CD1c-positive myeloid dendritic cell (primary cell): Measurements from ENCODE around the gene COL8A1.
A peak's percentile ranks its signal among the peaks of the same experiment; 100 is the strongest.

Source experiments
- DNase-seq: peaks from one replicate; pipeline ENCODE4 v3.0.0-alpha.2; 2016; ENCODE audit errors: extremely low spot score

COL8A1 gene

DNA sequence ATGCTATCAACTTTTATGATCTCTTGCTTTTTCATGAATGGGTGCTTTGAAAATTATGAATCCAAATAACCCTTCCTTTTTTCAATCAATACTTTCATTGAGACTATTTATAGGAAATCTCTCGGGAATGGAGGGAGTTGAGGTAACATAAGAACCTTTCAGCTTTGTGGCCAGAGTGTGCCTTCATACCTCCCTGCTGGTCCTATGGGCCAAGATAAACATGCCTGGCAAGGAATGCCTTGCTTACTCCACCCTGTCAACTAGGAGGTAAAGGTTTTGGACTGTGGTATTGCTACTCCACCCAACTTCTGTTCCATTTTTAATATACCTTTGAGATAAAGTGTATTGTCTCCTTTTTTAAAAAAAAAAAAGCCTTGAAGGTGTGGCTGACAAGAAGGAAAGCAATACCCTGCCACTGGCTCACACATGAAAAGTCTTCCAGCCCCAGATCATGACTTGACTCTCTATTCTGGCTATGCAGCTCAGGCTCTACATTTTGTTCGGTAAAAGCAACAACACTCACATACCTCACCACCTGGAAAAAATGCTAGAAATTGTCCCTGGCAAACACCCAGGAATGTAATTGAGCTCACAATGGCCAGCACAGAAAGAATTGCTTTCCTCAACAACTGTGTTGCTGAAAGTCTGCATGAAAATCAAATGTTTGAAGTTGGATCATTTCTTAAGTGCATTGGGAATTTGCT lies 35.8 kb downstream of the COL8A1 start:
- DNase-seq: no peak

DNA sequence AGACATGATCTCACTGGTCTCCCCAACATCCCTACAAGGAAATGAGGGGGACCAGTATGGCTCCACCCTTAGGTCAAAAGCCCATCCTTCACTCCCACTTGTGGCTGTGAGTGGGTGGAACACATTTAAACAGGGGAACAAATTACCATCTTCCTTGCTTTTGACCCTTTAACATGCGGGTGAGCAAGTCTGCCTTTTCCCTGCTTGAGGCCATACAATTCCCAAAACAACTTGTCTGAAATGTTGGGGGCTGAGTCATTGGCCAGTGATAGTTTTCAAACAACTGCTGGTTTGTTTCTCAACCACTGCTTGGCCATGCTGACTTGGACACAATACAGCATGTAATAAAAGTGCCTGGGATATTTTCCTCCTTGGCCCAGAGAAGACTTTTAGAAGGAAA lies 39.6 kb downstream of the COL8A1 start:
- no peak for DNase-seq

- no peak for DNase-seq
These were observed 40.5 kb downstream of the COL8A1 start for GRCh38 chr3:99678896-99679295.

DNA sequence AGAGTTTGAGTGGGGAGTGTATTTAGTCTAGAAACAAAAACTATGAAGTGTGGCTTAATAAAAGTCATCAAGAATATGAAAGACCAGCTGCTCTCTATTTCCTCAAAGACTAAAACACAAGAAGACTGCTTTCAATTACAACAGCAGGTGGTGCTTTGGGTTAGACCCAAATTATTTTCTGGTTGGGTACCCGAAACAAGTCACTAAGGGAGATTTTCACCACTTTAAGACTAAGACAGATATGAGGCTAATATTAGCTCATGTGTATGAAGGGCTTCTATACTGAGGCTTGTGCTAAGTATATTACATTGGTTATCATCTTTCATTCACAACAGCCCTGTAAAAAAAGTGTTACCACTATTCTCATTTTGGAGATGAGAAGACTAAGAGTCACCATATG lies 43.1 kb downstream of the COL8A1 start:
- no peak for DNase-seq

- DNase-seq: no peak
These were observed 43.6 kb downstream of the COL8A1 start for GRCh38 chr3:99681976-99682375.

GRCh38 chr3:99683465-99683864 lies 45.1 kb downstream of the COL8A1 start:
- DNase-seq: no peak

GRCh38 chr3:99683876-99684275 lies 45.5 kb downstream of the COL8A1 start:
- no peak for DNase-seq

- DNase-seq: no peak
These were observed 46.2 kb downstream of the COL8A1 start for GRCh38 chr3:99684644-99685043.

GRCh38 chr3:99686469-99686868 lies 48.1 kb downstream of the COL8A1 start:
- DNase-seq: no peak

DNA sequence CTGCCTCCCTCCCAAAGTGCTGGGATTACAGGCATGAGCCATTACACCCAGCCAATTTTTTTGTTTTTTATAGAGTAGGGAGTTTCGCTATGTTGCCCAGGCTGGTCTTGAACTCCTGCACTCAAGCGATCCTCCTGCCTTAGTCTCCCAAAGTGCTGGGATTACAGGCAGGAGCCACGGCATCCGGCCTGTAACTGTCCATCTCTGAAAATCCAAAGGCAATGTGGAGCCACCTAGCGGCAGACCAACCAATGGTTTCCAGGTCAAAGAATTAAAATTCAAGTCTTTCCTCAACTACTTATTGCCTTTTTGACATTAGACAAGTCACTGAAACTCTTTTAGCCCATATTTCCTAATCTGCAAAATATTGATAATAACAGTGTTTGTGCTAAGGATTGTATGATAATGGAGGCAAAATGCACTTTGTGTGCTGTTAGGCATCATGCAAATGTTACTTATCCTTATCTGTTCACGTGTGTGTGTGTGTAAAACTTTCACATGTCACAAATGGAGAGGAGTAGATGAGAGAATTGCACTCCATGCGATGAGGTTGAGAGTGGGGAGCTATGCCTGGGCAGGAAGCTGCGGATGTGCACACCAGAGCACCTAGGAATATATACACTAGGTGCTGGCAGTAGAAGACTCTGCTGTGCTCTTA lies 48.7 kb downstream of the COL8A1 start:
- DNase-seq: peak; percentile 31

GRCh38 chr3:99690761-99691369 lies 52.5 kb downstream of the COL8A1 start:
- no peak for DNase-seq

DNA sequence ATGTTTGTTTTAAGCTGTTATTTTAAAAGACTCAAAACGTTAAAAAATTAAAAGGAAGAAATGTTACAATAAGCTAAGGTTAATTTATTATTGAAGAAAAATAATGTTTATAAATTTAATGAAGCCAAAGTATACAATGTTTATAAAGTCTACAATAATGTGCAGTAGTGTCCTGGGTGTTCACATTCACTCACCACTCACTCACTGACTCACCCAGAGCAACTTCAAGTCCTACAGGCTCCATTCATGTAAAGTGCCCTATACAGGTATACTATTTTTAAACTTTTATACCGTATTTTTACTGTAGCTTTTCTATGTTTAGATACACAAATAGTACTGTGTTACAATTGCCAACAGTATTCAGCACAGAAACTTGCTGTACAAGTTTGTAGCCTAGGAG lies 55.2 kb downstream of the COL8A1 start:
- DNase-seq: no peak

- no peak for DNase-seq
These were observed 58.1 kb downstream of the COL8A1 start for GRCh38 chr3:99696497-99696896.

GRCh38 chr3:99697250-99697649 lies 58.9 kb downstream of the COL8A1 start:
- no peak for DNase-seq

DNA sequence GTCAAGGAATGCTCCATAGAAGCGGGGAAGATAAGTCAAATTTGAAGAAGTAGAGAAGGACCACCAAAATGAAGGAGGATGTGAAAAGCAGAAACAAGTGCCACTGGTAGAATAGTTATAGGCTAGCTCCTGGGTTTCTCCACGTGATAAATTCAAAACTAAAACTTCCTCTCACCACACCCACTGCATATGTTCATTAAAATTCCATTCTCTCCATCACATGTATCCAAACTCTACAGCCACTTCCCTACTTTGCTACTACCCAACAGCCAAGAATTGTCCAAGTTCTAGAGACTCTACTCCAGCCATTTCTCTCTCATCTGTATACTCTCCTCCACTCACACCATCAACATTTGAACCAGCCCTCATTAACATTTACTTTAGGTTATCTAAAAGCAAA lies 60.5 kb downstream of the COL8A1 start:
- DNase-seq: no peak

- DNase-seq: no peak
These were observed 61.4 kb downstream of the COL8A1 start for GRCh38 chr3:99699841-99700240.

DNA sequence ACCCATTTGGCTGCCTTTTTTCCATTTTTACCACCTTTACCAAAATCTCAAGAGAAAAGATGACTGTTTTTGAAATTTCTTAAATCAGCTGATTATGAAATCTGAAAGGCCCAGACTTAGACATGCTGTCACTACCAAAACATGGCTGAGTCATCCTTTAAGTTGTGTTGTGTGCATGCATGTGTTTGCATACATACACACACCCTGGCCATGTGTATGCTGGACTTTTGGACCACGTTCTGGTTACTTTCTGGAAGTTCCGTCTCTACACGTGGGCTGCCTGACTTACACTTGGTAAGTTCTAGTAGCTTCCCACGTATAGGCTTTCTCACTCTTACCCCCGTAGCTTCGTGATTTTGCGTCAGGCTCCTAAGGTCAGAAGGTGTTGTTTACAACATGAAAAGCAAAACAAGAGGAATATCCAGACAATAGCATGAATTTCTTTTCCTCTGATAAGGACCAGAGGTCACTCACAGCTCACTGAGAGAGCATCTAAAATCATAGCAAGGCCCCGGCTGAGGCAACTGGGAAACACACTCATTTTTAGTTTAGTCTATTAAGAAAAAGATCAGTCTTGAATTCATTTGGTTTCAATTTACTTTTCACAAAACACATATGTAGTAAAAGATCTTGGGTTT lies 62.4 kb downstream of the COL8A1 start:
- no peak for DNase-seq

- no peak for DNase-seq
These were observed 64.9 kb downstream of the COL8A1 start for GRCh38 chr3:99702953-99703943.

- DNase-seq: no peak
These were observed 66.0 kb downstream of the COL8A1 start for GRCh38 chr3:99704417-99704816.

GRCh38 chr3:99706410-99706809 lies 68.0 kb downstream of the COL8A1 start:
- DNase-seq: no peak

GRCh38 chr3:99708207-99708745 lies 69.9 kb downstream of the COL8A1 start:
- no peak for DNase-seq
